ENCODE data around the gene KYNU.

DNA sequence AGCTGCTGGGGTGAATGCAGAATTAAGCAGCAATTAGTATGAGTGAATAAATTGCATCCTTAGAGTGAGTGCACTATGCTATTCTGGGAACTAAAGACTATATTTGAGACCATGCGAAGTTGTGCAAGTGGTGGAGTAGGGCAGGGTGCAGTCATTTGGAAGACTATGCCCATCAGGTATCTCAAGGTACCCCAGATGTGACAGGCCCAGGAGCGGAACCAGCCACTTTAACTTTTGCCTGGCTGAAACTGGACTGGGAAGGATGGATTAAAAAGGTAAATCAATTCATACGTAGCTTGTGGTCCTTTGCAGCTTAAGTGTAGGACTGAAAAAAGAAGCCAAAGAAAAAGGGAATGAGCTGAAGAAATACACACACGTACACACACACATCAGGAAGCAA is 1.7 kb downstream of the KYNU start:
- TF ChIP-seq EZH2 (IDR thresholded peaks at IDR 0.05; ENCODE audit: insufficient read depth, poor library complexity, severe bottlenecking): no peak
- no peak for TF ChIP-seq EZH2phosphoT487 (IDR thresholded peaks at IDR 0.05; ENCODE audit: insufficient read depth, low read depth)
